Mucosa of stomach (tissue), 1 donor: ENCODE results near the gene MYT1.

ENCODE experiments used
- H3K27me3 ChIP-seq: one replicate; pipeline ENCODE4 v1.7.0; 2013; ENCODE audit warnings: mild to moderate bottlenecking, low read length; ENCODE audit not compliant: control insufficient read depth, insufficient read depth
- H3K36me3 ChIP-seq: one replicate; pipeline ENCODE4 v1.7.0; 2013; ENCODE audit warnings: low read length; ENCODE audit not compliant: control insufficient read depth, insufficient read depth
- H3K4me1 ChIP-seq: one replicate; pipeline ENCODE4 v1.7.0; 2013; ENCODE audit warnings: mild to moderate bottlenecking, low read length; ENCODE audit not compliant: control insufficient read depth, insufficient read depth
- H3K4me3 ChIP-seq: one replicate; pipeline ENCODE4 v1.7.0; 2013; ENCODE audit warnings: low read length
- H3K9ac ChIP-seq: one replicate; pipeline ENCODE4 v1.7.0; 2013; ENCODE audit warnings: mild to moderate bottlenecking, low read length, moderate library complexity
- H3K9me3 ChIP-seq: one replicate; pipeline ENCODE4 v1.7.0; 2013; ENCODE audit warnings: mild to moderate bottlenecking, low read length, moderate library complexity; ENCODE audit not compliant: control insufficient read depth
- donor health status: Pancreatic carcinoma.

Gene MYT1

DNA sequence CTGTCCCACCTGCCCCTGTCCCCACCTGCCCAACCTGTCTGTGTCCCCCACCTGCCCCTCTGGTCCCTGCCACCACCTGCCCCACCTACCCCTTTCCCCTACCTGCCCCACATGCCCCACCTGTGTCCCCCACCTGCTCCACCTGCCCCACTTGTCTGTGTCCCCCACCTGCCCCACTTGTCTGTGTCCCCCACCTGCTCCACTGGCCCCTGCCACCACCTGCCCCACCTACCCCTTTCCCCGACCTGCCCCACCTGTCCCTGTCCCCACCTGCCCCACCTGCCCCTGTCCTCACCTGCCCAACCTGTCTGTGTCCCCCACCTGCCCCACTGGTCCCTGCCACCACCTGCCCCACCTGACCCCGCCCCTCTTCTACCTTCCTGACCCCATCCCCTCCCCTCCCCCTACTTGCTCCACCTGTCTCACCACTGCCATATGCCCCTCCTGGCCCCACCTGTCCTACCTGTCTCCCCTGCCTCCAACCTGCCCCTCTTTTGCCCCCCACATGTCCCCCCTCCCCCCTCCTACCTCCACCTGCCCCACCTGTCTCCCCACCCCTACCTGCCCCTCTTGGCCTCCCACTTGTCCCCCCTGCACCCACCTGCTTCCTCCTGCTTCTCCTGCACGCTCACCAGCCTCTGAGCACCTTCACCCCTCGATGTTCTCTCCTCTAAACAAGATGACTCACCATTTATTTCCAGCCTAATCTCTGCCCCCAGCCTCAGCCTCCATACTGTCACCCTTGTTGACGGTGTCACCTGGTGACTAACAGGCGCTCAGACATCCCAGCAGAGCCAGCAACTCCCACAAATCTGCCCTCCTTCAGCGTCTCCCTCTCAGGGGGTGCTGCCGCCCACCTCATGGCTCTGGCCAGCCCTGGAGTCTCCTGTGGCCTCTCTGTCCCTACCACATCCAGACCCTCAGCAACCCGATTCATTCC is 5.6 kb upstream of the MYT1 start:
- H3K36me3 ChIP-seq: no peaks in the 10 kb centered on the region
- no peak overlapping the region for H3K4me3 ChIP-seq
- no peak overlapping the region for H3K9ac ChIP-seq
- H3K9me3 ChIP-seq: no peaks in the 10 kb centered on the region
- H3K27me3 ChIP-seq: peaks cover 36% of the 10 kb centered on the region
- H3K4me1 ChIP-seq: no peaks in the 10 kb centered on the region

DNA sequence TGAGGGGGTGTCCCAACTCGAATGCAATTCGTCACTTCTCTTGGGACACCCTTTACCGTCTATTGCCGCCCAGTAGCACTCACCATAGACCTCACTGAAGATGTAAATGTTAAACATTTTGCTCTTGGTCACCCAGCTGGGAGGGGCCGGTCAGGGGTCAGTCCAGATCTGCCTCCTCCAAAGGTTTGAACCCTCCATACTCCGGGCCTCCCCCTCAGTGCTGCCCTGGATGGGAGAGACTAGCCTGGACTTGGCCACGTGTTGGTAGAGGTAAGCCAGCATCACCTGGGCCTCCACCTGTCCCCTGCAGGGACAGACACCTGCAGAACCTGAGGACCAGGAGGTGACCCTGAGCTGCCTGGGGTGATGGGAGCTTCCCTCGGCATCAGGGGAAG is 5.0 kb upstream of the MYT1 start:
- no peaks in the 10 kb centered on the region for H3K4me1 ChIP-seq
- no peaks in the 10 kb centered on the region for H3K9me3 ChIP-seq
- peaks cover 33% of the 10 kb centered on the region for H3K27me3 ChIP-seq
- no peak overlapping the region for H3K4me3 ChIP-seq
- no peak overlapping the region for H3K9ac ChIP-seq
- no peaks in the 10 kb centered on the region for H3K36me3 ChIP-seq

DNA sequence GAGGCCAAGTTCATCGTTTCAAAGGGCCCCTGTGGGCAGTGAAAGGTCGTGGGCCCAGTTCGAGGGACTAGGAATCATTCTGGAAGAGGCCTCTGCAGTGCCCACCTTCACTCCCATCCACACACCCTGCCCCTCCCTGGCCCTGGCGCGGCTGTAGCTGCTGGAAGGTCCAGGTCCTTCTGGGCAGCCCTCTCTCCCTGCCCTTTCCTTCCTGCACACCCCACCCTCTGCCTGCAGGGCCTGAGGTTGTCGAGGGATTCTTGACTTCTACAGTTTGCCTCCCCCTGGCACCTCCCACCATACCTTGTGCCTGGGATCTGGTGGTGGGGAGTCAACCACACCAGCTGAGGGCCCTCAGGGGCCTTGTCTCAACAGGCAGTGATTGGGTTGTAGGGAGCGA is 4.5 kb upstream of the MYT1 start:
- H3K27me3 ChIP-seq: peaks cover 31% of the 10 kb centered on the region

DNA sequence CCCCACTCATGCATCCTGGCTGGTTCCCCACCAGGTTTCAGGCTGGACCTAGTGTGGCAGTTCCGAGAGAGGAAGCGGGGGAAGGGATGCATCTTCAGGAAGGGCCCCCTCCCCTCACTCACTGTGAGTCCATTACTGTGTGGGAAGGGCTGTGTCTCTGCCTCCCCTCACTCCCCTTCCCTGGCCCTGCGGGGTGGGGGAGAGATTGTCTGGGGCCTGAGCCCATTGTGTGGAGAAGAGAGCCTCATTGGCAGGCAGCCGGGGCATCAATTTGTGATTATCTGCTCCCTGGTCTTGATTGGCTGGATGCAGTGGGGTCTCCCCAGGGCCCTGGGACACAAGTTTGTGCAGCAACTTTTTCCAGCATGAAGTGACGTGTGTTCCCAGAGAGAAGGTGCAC is 4.1 kb upstream of the MYT1 start:
- Histone ChIP-seq H3K9me3 (no peaks in the 10 kb centered on the region), H3K9ac (no peak overlapping the region), H3K27me3 (peaks cover 34% of the 10 kb centered on the region), H3K4me3 (no peak overlapping the region), H3K36me3 (no peaks in the 10 kb centered on the region), H3K4me1 (no peaks in the 10 kb centered on the region)

More for the DNA sequence above, 4.5 kb upstream of the MYT1 start:
- no peaks in the 10 kb centered on the region for H3K4me1 ChIP-seq
- H3K9ac ChIP-seq: no peak overlapping the region
- H3K9me3 ChIP-seq: no peaks in the 10 kb centered on the region
- H3K36me3 ChIP-seq: no peaks in the 10 kb centered on the region
- H3K4me3 ChIP-seq: no peak overlapping the region

DNA sequence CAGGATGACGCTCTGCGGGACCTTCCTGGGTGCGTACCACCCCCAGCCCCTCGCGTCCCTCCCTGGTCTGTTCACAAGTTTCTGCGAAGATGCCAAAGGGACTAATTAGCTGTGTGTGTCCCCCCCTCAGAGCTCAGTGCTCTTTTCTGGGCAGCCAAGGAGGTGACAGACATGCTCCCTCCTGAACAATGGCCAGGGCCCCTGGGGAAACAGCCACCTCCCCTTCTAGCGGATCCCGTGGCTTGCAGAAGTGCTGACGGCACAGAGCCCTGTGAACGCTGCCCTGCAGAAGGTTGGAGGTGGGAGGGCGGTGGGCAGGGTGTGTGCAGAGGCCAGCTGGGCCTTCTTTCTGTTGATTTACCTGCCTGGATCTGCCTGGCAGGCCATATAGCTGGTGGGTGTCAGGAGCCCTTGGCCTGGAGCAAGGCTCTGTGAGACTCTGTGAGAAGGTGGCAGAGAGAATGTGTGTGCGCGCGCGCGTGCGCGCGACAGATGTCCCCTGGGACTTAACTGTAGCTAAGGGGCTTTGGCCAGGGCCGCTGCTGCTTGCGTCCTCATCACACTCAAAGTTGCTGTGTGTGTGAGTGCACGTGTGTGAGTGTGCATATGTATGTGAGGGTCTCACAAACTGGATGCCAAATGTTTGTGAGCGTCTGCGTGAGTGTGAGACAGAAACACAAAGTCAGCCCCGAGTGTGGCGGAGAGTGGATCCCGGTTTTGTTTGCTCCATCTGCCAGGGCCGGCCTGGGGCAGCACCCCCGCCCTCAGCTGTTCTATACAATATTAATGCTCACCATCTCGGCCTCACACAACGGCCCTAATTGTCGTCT is 3.5 kb upstream of the MYT1 start:
- Histone ChIP-seq H3K4me3 (no peak overlapping the region), H3K9me3 (no peaks in the 10 kb centered on the region), H3K9ac (no peak overlapping the region), H3K27me3 (peaks cover 34% of the 10 kb centered on the region), H3K4me1 (no peaks in the 10 kb centered on the region), H3K36me3 (no peaks in the 10 kb centered on the region)

DNA sequence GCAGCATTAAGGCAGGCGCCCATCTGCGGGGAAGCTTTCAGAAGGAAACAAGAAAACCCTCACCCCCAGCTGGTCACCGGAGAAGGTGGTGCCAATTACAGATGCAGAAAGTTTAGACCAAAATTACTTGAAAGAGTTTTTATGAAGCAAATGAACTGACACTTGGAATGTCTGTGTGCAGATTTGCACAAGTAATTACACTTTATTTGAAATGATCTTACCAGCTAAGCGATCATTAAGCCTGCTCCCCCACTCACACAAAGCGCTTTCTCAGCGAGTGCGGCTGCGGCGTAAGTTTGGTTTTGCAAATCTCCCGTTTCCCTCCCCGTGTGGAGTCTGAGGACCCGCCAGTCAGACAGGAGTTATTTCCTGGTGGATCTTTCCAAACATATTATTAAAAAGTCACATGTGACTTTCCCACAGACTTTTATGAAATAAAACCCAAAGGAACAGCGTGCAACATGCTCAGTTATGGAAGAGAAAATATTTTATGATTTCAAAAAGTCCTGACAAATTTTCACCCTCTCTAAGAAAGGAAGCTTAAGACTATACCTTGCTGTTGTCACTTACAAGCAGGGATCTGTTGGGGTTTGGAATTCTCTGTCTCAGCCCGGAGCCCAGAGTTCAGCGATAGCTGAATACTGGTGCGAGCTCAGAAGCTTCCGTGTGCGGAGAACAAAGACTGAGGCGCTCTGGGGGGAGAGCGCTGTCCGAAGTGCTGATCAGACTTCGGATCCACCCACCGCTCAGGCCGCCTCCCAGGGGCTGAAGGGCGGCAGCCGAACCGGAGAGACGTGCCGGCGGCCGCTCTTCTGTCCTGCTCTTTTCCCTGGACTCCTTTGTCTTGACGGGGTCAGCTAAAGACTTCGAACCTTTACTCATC is 2.7 kb upstream of the MYT1 start:
- Histone ChIP-seq H3K4me1 (no peaks in the 10 kb centered on the region), H3K36me3 (no peaks in the 10 kb centered on the region), H3K9me3 (no peaks in the 10 kb centered on the region), H3K4me3 (no peak overlapping the region), H3K9ac (no peak overlapping the region), H3K27me3 (peaks cover 38% of the 10 kb centered on the region)

DNA sequence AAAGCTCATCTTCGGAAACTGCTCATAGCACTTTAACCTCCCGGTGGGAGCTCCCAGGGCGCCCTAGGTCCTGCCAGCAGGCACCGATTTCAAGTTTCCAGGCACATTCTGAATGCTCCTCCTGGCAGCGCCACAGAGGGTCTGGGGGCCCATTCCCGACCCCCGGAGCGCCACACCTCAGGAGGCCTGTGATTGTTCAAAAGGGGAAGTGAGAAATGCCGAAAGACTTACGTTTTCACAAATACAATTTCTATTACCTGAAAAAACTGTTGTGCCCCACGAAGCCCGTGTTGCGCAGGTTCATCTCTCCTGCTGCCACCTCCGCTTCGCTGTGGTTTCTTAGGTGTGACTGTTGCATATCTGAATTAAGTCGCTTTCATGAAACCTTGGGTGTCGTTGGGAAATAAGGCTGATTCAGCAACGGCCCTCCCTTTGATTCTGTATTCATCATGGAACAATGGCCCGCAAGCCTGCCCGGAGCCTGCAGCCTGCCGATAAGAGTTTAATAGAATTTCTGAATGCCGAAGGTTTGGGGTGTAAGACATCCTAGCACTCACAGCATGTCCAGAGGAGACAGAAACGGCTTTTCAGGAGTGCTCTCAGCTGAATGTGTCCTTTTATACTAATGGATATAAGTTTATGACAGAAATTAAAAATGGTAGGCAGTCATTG is 1.9 kb upstream of the MYT1 start:
- no peak overlapping the region for H3K4me3 ChIP-seq
- H3K36me3 ChIP-seq: no peaks in the 10 kb centered on the region
- no peaks in the 10 kb centered on the region for H3K9me3 ChIP-seq
- H3K4me1 ChIP-seq: no peaks in the 10 kb centered on the region
- no peak overlapping the region for H3K9ac ChIP-seq
- peaks cover 40% of the 10 kb centered on the region for H3K27me3 ChIP-seq

DNA sequence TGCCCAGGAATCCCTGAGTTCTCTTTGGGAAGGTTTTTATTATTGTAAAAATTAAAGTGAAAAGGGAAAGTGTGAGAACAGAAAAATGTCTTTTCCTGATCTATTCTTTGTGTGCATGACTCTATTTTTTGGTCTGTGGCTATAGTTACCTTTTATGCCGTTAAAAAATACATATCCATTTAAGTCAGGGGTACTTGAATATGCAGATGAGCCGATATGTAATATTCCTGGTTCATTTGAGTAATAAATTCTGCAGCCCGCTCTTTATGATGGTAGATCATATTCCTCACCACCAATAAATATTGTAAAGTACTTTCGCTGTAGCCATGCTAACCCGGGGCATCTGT is 503 bp upstream of the MYT1 start:
- H3K9me3 ChIP-seq: no peaks in the 10 kb centered on the region
- H3K4me1 ChIP-seq: no peaks in the 10 kb centered on the region
- no peaks in the 10 kb centered on the region for H3K36me3 ChIP-seq
- H3K27me3 ChIP-seq: peaks cover 40% of the 10 kb centered on the region
- H3K9ac ChIP-seq: no peak overlapping the region
- no peak overlapping the region for H3K4me3 ChIP-seq

DNA sequence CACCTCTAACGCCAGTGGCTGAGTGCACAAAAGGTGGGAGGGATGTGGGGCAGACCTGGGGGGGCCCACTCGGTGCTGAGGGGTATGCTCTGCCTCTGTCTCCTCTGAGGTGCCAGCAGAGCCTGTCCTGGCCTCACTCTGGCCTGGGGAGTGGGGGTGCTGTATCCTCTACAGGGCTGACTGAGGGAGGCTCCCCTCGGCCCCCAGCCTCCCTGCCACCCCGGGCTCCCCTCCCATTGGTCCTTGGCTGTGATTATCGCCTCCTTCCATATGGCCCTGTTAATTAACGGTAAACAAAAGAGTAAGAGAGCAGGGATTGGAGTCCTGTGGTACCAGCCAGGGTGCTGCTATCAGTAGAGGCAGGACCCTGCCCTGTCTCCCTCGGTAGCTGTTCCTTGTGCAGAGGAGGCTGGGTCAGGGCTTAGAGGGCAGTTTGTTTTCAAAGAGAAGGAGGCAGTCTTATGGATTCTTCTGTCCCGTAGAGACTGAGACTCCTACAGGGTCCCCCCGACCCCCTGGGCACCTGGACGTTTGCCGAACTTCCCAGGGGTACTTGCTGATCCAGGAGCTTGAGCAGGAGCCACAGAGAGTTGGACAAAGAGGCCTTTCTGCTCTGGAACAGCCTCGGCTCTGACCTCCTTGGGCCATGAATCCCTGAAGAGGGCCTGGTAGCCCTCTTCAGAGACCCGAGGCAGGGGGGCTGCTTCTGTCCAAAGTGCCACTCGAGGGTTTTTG is 1.8 kb downstream of the MYT1 start:
- no peaks in the 10 kb centered on the region for H3K36me3 ChIP-seq
- no peaks in the 10 kb centered on the region for H3K9me3 ChIP-seq
- H3K9ac ChIP-seq: no peak overlapping the region
- no peak overlapping the region for H3K4me3 ChIP-seq
- H3K27me3 ChIP-seq: peaks cover 27% of the 10 kb centered on the region
- no peaks in the 10 kb centered on the region for H3K4me1 ChIP-seq

DNA sequence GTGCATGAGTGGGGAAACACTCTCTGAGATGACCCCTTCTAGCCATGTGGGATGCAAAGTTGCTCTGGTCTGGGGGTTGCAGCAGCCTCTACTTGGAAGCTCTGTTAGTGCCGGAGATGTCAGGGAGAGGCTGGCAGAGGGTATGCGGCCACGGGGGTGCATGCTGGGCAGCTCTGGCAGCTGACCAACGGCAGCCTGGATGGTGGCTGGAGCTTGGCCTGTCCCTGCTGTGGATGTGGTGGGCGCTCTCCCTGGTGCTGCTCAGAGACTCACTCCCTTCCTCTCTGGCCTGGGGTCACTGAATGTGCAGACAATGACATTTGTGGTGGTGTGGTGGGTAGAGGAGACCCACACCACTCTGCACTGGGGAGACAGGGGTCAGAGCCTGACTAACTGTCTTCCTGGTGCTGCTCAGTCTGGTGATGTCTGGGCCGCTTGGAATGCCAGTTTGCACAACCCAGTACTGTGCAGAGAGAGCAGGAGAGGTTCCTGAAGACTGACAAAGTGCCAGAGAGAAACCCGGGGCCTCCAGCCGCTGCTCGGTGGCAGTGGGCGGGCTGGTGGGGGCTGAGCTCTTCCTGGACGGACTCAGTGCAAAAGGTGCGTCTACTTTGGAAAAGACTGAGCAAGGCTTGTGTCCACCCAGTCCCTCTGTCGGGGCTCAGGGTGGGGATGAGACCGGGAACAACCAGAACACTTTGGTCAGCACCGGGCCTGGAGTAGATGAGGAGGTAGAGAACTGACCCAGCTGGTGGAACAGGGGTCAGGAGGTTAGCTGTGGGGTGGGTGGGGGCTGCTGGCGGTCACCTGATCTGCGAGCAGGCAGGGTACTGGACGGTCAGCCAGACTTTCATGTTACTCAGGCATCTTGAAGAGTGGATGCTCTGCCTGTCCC is 2.7 kb downstream of the MYT1 start:
- Histone ChIP-seq H3K9ac (no peak overlapping the region), H3K27me3 (peaks cover 17% of the 10 kb centered on the region), H3K36me3 (no peaks in the 10 kb centered on the region), H3K4me3 (no peak overlapping the region), H3K4me1 (no peaks in the 10 kb centered on the region), H3K9me3 (no peaks in the 10 kb centered on the region)
